ENCODE measurements around the gene UPF1. TPM values are rescaled to one million over a fixed set of nuclear protein-coding genes. Genes with fewer than 3 reads are reported as not detected.

The UPF1 gene
- total and polyA plus RNA-seq, 2 of the 13 experiments (the other 11 are each of a cell fraction or from before 2014, with no cell fraction given): 16.9 to 41.8 TPM

- WGBS (ENCODE audit: low lambda C conversion rate): 11% methylated on average over 13 of the region's 22 CpGs
- DNase-seq (ENCODE audit: low spot score): peak; percentile 75
- H3K4me1 ChIP-seq (ENCODE audit: insufficient read depth, low read length): peaks cover 61% of the 10 kb centered on the region
- H2AFZ ChIP-seq (ENCODE audit: low read length): no peak overlapping the region
- H3K4me2 ChIP-seq (ENCODE audit: low read depth, low read length): peak overlapping the region; percentile 61
- H3K4me3 ChIP-seq (replicated peaks in 1 of 3; ENCODE audit: insufficient read depth in 1 of 3, low read depth in 2 of 3, low read length in 3 of 3): peak overlapping the region in 1 of 3 experiments; percentile 36; a peak in 1 of 6 replicates
- H4K20me1 ChIP-seq (ENCODE audit: insufficient read depth, low read length): no peaks in the 10 kb centered on the region
- peak; percentile 42 for FAIRE-seq
- H3K9me3 ChIP-seq (ENCODE audit: low read length): no peaks in the 10 kb centered on the region
- CTCF ChIA-PET (ENCODE audit: low intra/inter-chr PET ratio, low total read pairs): no interaction called here
- peaks cover 2 to 24% of the 10 kb centered on the region in 2 experiments; a peak in 4 of 5 replicates for H3K27me3 ChIP-seq (ENCODE audit: control insufficient read depth in 1 of 2, insufficient read depth in 2 of 2, low read length in 2 of 2)
- no peaks in the 10 kb centered on the region for H3K36me3 ChIP-seq (replicated peaks in 1 of 2; ENCODE audit: control insufficient read depth in 1 of 2, insufficient read depth in 2 of 2, low read length in 2 of 2)
- no peaks in the 10 kb centered on the region for H3K79me2 ChIP-seq (ENCODE audit: insufficient read depth, low read length)
- no peak overlapping the region for H3K9ac ChIP-seq (ENCODE audit: insufficient read depth, low read depth, low read length)
- intact Hi-C loops (cut with micrococcal nuclease; ENCODE audit: unreplicated experiment): loop anchor here (5.0 kb wide), 1 partner anchor 34 kb away; the partner anchor contains the start of gene UPF1
- POLR2A ChIA-PET: no interaction called here
- in situ Hi-C loops (cut with HindIII; ENCODE audit: extremely low pct_ligation_motif_present, low pct_unique_long_range_greater_than_20kb): no loop called here
- BruUV-seq (replicated peaks): no TSS peak
- H3K27ac ChIP-seq (ENCODE audit: extremely low read length, insufficient read depth, low read length): no peak overlapping the region
- peak; percentile 75 for ATAC-seq
- TF ChIP-seq PATZ1 (CRISPR knock-in tag; IDR thresholded peaks at IDR 0.05) (peak; percentile 89), ARNT2 (CRISPR knock-in tag; IDR thresholded peaks at IDR 0.05; ENCODE audit: low read depth) (no peak), TCF7L2 (IDR thresholded peaks at IDR 0.05; ENCODE audit: low read depth, low read length) (no peak), SMC3 (IDR thresholded peaks at IDR 0.05; ENCODE audit: low read length) (peak; percentile 25; the same call in 1 of the 2 replicates), ZNF652 (CRISPR knock-in tag; IDR thresholded peaks at IDR 0.05; ENCODE audit: borderline replicate concordance, low read depth) (no peak), ZNF503 (CRISPR knock-in tag; IDR thresholded peaks at IDR 0.05) (peak; percentile 51; the same call in 1 of the 2 replicates), KLF16 (CRISPR knock-in tag; IDR thresholded peaks at IDR 0.05) (no peak), SRSF4 (IDR thresholded peaks at IDR 0.05; ENCODE audit: low read depth, low read length, poor library complexity, severe bottlenecking) (no peak), NCOA2 (CRISPR knock-in tag; IDR thresholded peaks at IDR 0.05) (peak; percentile 42; the same call in 1 of the 2 replicates)
- TF ChIP-seq, protein P1, sequence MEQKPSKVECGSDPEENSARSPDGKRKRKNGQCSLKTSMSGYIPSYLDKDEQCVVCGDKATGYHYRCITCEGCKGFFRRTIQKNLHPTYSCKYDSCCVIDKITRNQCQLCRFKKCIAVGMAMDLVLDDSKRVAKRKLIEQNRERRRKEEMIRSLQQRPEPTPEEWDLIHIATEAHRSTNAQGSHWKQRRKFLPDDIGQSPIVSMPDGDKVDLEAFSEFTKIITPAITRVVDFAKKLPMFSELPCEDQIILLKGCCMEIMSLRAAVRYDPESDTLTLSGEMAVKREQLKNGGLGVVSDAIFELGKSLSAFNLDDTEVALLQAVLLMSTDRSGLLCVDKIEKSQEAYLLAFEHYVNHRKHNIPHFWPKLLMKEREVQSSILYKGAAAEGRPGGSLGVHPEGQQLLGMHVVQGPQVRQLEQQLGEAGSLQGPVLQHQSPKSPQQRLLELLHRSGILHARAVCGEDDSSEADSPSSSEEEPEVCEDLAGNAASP (CRISPR knock-in tag; IDR thresholded peaks at IDR 0.05; ENCODE audit: borderline replicate concordance): peak; percentile 29; the same call in 1 of the 2 replicates
- TF ChIP-seq, protein P2, sequence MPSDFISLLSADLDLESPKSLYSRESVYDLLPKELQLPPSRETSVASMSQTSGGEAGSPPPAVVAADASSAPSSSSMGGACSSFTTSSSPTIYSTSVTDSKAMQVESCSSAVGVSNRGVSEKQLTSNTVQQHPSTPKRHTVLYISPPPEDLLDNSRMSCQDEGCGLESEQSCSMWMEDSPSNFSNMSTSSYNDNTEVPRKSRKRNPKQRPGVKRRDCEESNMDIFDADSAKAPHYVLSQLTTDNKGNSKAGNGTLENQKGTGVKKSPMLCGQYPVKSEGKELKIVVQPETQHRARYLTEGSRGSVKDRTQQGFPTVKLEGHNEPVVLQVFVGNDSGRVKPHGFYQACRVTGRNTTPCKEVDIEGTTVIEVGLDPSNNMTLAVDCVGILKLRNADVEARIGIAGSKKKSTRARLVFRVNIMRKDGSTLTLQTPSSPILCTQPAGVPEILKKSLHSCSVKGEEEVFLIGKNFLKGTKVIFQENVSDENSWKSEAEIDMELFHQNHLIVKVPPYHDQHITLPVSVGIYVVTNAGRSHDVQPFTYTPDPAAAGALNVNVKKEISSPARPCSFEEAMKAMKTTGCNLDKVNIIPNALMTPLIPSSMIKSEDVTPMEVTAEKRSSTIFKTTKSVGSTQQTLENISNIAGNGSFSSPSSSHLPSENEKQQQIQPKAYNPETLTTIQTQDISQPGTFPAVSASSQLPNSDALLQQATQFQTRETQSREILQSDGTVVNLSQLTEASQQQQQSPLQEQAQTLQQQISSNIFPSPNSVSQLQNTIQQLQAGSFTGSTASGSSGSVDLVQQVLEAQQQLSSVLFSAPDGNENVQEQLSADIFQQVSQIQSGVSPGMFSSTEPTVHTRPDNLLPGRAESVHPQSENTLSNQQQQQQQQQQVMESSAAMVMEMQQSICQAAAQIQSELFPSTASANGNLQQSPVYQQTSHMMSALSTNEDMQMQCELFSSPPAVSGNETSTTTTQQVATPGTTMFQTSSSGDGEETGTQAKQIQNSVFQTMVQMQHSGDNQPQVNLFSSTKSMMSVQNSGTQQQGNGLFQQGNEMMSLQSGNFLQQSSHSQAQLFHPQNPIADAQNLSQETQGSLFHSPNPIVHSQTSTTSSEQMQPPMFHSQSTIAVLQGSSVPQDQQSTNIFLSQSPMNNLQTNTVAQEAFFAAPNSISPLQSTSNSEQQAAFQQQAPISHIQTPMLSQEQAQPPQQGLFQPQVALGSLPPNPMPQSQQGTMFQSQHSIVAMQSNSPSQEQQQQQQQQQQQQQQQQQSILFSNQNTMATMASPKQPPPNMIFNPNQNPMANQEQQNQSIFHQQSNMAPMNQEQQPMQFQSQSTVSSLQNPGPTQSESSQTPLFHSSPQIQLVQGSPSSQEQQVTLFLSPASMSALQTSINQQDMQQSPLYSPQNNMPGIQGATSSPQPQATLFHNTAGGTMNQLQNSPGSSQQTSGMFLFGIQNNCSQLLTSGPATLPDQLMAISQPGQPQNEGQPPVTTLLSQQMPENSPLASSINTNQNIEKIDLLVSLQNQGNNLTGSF (CRISPR knock-in tag; IDR thresholded peaks at IDR 0.05): no peak
Measured at GRCh38 chr19:18798384-18799352, 33.1 kb upstream of the UPF1 start.

All from HepG2 (cell line).